ENCODE measurements around the gene DAB2.

DAB2 gene

DNA sequence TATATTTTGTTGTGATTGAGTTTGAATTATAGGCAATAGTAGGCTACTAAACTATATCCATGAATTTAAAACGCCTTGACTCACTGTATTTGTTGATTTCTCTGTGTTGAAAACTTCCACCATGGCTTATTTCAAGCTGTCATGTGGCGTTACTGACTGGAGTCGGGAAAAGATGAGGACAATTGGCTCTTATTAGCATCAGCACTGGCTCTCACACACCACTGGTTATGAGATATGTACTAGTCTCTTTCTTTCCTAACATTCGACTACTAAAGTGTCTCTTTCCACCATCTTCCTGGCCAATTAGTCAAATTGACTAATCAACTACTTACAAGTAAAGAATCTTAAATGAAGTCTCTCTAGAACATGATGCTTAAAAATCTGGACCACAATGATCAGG lies 9.1 kb upstream of the DAB2 start:
- no peak overlapping the region for H3K4me3 ChIP-seq (ENCODE audit: control insufficient read depth, low read depth, low read length)
- no peak for TF ChIP-seq CTCF (IDR thresholded peaks at IDR 0.05; ENCODE audit: control insufficient read depth, insufficient read depth, low read depth, low read length, missing control alignments)
- no peak for DNase-seq (ENCODE audit: low read depth)

DNA sequence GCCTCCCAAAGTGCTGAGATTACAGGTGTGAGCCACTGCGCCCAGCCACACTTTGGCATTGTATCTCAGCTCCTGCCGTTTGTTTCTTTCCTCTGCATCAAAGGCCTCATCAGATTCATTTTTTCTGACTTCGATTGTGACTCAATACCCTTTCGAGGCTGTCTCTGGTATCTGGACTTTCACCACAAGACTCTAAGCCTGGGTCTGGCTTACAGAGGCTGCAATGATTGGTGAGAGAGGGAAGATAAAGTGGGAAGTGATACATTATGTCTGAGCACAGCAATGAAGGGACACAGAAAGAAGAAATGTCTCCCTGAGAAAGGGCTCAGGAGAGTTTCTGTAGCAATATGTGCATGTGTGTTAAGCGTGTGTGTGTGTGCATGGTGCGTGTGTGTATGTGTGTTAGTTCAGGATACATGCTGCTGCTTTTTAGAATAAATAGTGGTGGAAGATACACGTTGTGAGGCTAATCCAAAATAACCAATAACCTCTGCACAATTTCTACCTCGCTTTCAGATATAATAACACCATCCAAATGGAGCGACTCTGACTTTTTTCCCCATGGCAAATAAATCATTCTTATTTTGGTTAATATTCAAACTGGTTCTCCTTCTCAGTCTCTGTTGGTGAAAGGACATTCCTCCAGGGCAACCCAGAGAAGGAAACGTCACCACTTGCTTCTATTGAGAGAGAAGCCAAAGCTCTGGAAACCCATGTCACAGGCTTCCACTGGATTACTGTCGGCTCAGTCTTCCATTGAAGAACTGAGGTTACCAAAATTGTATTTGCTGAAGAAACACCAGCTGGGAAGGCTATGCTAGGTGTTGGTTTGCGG lies 8.1 kb upstream of the DAB2 start:
- no peak for DNase-seq (ENCODE audit: low read depth)
- no peak for TF ChIP-seq CTCF (IDR thresholded peaks at IDR 0.05; ENCODE audit: control insufficient read depth, insufficient read depth, low read depth, low read length, missing control alignments)
- no peak overlapping the region for H3K4me3 ChIP-seq (ENCODE audit: control insufficient read depth, low read depth, low read length)

DNA sequence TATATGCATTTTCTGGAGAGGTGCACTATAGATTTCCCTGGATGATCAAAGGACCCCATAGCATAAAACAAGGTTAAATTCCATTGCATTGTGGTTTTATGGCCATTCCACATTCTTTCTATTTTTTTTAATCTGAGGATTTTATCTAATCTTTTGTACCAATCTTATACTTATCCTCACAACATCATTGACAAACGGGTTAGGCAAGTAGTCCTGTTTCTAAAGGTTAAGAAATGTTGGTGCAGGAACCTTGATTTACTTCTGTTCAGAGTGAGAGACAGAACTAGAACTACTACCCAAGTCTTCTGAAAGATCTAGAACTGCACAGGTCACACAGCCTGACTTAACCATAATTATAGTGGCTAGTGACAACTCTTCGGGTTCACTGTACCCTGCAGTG lies 5.7 kb upstream of the DAB2 start:
- no peak overlapping the region for H3K4me3 ChIP-seq (ENCODE audit: control insufficient read depth, low read depth, low read length)
- DNase-seq (ENCODE audit: low read depth): no peak
- no peak for TF ChIP-seq CTCF (IDR thresholded peaks at IDR 0.05; ENCODE audit: control insufficient read depth, insufficient read depth, low read depth, low read length, missing control alignments)

DNA sequence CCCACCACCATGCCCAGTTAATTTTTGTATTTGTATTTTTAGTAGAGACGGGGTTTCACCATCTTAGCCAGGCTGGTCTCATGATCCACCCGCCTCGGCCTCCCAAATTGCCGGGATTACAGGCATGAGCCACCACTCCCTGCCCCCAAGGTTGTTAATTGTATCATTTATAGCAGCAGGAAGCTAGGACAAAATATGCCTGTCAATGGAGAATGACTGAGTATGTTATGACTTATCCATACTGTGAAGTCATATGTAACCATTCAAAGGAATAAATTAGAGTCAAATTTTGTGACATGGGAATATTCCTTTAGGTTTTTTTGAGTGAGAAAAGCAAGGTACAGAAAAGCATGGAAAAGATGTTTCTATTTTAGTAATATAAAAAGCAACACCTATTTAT lies 3.9 kb upstream of the DAB2 start:
- H3K4me3 ChIP-seq (ENCODE audit: control insufficient read depth, low read depth, low read length): no peak overlapping the region
- no peak for TF ChIP-seq CTCF (IDR thresholded peaks at IDR 0.05; ENCODE audit: control insufficient read depth, insufficient read depth, low read depth, low read length, missing control alignments)
- DNase-seq (ENCODE audit: low read depth): no peak

DNA sequence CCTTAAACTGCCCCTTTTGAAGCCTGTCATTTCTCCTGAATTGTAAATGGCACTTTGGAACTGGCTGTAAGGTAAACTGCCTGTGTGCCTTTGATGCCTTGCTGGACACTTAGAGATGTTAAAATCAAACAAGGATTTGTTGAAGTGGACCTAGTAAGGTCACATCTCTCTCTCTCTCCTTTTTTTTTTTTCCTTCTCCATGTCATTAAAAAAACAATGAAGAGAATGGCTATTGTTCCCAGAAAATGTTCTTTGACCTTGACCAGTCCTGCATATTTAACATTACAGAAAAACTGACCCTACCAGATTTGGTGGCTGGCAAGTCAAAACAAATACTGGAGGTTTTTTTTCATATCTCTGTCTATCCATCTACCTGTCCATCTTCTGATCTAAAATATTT lies 2.9 kb upstream of the DAB2 start:
- DNase-seq (ENCODE audit: low read depth): no peak
- no peak for TF ChIP-seq CTCF (IDR thresholded peaks at IDR 0.05; ENCODE audit: control insufficient read depth, insufficient read depth, low read depth, low read length, missing control alignments)
- H3K4me3 ChIP-seq (ENCODE audit: control insufficient read depth, low read depth, low read length): no peak overlapping the region

- no peak for TF ChIP-seq CTCF (IDR thresholded peaks at IDR 0.05; ENCODE audit: control insufficient read depth, insufficient read depth, low read depth, low read length, missing control alignments)
- DNase-seq (ENCODE audit: low read depth): no peak
- no peak overlapping the region for H3K4me3 ChIP-seq (ENCODE audit: control insufficient read depth, low read depth, low read length)
These were observed 2.4 kb upstream of the DAB2 start for GRCh38 chr5:39427229-39427628.

All from AG09309 (cell line).